Measurements from ENCODE around the gene PRRC2B.
"Not testable (repeated sequence)": the region's sequence is repeated elsewhere in the genome, so short reads cannot be mapped to it uniquely, and the experiment has no call there.

The PRRC2B gene

DNA sequence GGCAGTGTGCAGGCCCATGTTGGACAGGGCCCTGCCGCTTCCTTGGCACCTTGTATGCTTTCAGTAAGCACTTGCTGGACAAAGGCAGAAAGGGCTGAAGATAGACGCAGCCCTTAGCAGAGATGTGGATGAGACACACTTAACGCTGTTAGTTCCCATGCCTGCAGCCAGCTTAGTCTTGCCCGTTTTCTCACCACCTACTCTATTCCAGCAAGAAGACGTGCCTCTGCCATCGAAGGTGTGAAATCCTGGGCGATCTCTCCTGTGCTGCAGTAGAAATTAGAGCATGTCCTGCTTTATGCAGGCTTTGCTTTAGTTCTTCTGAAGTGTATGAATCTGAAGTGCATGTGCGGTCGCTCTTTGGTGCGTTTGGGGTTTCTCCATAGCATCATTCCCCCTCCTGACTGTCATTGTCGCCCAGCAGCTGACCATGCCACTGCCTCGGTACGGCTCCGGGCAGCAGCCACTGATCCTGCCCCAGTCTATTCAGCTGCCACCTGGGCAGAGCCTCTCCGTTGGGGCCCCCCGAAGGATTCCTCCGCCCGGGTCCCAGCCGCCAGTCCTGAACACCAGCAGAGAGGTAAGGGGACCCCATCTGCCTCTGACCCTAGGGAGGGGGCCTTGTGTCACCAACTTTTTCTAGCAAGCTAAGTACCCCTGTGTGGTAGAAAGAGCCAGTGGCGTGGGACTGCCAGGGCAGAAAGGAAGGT, 97.3 kb downstream of the PRRC2B start:
- no peak for DNase-seq

- no peak for DNase-seq
These were observed 98.2 kb downstream of the PRRC2B start for GRCh38 chr9:131492070-131492469.

GRCh38 chr9:131494296-131494870, 100.5 kb downstream of the PRRC2B start:
- no peak for DNase-seq

DNA sequence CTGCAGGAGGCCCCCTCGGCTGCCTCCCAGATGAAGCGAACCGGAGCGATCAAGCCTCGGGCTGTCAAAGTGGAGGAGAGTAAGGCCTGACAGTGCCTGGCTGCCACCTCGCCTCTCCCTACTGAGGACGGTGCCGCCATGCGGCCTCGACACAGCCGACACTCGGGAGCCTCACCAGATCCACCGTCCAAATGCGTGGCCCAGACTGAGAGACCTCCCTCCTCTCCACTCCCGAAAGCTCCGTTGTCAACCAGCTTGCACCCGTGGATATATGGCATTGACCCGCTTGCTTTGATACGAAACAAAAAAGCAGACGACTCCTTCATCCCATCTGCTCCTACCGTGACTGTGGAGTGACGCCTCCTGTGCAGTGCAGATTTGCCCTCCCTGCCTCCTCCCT, 101.9 kb downstream of the PRRC2B start:
- no peak for DNase-seq

- no peak for DNase-seq
These were observed 103.0 kb downstream of the PRRC2B start for GRCh38 chr9:131496844-131497405.

DNA sequence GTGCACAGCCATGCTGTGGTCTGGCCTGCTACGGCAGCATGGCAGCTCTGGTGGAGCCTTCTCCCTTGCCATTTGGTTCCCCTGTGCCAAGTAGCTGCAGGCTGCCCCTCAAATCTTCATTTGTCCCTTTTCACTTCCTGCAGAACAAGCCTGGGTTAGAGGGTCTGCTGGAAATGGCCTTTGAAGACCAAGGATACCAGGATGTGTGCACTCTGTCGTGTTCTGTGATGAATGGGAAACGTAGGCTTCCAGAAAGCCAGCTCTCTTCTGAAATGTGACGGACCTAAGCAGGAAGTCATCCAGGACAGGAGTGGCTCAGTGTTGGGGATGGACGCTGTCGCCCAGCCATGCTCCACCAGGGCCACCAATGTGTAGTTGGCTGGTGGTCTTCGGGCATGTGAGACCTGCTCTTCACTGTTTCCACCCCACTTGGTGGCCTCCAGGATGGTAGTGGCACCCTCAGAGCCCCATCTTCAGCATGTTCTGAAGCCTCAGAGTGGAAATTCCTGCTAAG, 105.4 kb downstream of the PRRC2B start:
- DNase-seq: no peak

DNA sequence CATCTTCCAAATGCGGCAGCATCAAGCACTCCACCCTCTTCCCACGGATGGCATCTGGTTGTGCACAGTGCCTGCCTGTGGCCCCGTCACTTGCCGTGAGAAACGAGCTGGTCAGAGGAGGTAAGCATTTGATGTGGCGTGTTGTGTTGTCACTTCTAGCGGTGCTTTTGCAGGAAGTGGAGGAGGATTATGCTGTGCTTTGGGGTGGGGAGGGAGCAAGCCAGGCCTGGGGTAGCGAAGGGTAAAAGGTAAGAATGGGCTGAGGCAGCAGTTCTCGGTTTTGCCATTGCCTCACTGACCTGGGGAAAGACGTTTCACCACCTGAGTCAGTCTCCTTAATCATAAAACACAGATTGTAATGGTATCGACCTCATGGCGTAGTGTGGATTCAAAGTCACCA, 106.5 kb downstream of the PRRC2B start:
- no peak for DNase-seq

DNA sequence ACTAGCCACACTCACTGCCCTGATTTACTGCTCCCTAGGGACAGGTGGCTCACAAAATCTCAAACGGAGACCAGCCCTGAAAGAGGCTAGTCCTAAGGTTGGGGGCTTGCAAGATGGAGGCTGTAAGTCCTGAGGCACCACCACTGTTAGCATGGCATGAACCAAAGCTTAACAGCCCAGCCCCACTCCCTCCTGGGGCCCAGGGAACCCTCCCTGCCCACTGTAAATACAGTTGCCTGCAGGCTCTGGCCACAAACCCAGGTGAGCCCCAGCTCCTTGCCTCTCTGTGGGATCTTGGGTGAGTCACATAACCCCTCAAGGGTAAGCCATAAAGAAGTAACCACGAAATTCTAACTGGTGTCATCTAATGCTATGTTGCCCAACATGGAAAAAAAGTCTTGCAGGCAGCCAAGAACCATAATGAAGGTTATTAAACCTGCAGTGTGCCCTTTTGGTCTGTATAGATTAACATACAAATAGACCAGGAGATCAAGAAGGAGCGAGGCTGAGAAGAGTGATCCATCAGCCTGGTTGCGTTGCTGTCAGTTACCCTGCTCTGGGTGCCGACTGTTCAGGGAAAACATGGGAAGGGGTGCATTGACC, 107.2 kb downstream of the PRRC2B start:
- peak; percentile 71 for DNase-seq

DNA sequence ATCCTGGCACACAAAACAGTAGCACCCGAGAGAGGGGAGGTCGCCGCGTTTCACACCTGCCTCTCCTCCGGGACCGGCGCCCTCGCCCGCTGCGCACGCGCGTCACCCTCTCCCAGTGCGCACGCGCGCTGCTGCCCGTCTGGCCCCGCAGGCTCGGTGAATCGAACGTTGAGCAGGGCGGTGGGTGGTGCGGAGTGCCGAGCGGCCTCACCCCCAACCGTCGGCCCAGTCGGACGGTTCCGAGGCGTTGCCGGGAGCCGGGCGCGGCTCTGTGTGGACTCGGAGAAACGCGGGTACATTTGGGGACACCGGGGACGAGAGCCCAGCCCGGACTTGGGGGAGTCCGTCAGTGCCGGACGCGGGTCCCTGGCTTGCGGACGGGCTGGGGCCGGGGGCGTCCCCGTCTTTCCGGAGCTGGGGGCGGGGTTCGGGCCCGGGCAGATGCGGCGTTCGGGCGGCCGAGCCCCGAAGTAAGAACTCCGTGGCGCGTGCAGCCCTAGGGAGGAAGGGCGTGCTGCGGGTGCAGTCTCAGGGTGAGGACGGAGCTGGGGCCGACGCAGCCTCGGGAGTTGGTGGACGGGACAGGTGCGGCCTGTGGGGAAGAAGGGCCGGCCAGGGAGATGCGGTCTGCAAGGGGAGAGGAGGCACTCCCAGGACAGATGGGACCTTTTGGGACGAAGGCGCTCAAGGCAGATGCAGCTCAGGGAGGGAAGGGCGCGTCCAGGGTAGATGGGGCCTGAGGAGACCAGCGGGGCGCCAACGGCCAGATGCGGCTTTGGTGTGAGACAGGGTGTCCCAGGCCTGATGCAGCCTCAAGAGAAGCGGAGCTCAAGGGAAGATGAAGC, 109.1 kb downstream of the PRRC2B start, which contains the start of gene POMT1:
POMT1 (plus strand) TSS at position 138 of the 845 bp plus-strand sequence. CDS start 1,301 bp downstream, outside the sequence.
- peak; percentile 78 for DNase-seq

DNA sequence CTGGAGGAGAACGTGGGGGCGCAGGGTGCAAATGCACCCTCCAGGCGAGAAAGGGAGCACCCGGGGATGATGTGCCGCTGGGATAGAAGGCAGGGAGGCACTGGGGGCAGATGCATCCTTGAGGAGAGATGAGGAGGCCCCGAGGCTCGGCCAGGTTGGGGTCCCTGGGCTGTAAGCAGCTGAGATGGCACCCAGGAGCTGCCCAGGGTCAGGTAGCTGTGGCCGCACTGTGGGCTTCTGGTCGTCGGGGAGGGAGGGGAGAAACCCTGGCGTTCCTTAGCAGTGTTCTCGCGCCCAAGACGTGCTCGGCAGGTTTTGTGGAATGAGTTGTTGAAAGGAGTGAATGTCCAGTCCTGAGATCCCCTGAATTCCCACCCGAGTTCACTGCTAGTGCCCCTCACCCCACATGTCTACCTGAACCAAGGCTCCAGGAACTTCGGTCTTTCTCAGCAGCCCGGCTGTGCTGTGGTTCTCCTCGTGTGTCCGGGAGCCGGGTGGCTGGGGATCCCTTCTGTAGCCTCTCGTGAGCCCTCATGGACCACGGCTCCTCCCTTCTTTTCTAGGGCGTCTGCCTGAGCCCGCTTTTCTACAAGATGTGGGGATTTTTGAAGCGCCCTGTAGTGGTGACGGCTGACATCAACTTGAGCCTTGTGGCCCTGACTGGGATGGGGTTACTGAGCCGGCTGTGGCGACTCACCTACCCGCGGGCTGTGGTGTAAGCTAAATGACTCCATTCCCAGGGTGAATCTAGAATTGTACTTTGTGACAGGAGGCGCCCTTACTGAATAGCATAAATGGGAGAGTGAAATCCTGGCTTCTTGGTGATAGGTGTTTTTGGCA, 110.0 kb downstream of the PRRC2B start:
- peak; percentile 16 for DNase-seq

- no peak for DNase-seq
These were observed 111.1 kb downstream of the PRRC2B start for GRCh38 chr9:131505012-131505411.

- no peak for DNase-seq
These were observed 117.5 kb downstream of the PRRC2B start for GRCh38 chr9:131511416-131511815.

GRCh38 chr9:131511880-131512279, 118.0 kb downstream of the PRRC2B start:
- DNase-seq: no peak

DNA sequence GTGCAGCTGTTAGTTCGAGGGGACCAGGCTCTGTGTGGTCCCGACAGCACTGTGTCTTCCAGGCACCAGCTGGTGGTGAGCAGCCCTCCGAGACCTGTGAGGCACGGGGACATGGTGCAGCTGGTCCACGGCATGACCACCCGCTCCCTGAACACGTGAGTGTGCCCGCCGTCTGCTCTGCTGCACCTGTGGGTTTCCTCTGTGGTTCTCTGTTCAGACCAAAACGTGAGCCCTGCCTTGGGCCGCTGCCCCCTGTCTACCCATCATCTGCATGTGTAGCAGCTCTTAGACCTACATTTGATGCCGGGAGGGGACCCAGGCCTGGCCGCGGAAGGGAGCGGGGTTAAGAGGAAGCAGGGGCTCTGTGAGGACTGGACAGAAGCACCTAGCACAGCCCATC, 119.3 kb downstream of the PRRC2B start:
- DNase-seq: no peak

- not testable (repeated sequence) for DNase-seq
These were observed 121.7 kb downstream of the PRRC2B start for GRCh38 chr9:131515559-131516031.

- DNase-seq: no peak
These were observed 122.2 kb downstream of the PRRC2B start for GRCh38 chr9:131516100-131516499.

- no peak for DNase-seq
These were observed 123.0 kb downstream of the PRRC2B start for GRCh38 chr9:131516930-131517329.

DNA sequence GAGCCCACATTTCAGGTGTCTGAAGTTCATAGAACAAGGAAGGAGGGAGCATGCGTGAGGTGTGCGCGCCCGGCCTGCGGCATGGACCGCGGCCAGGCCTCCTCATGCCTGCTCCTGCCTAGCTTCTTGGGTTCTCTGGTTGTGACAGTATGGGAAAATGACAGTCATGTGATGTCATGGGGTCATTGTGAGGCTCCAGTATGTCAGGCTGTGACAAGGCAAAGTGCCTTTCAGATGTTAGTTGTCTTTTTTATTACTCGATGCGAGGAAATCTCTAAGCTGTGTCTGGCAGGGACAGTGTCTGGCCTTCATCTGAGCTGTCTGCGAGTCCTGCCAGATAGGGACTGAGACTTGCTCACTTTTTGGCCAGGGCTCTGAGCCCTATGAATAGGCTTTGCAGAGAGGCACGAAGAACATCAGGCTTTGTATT, 123.9 kb downstream of the PRRC2B start:
- no peak for DNase-seq

- DNase-seq: no peak
These were observed 124.7 kb downstream of the PRRC2B start for GRCh38 chr9:131518553-131518952.

DNA sequence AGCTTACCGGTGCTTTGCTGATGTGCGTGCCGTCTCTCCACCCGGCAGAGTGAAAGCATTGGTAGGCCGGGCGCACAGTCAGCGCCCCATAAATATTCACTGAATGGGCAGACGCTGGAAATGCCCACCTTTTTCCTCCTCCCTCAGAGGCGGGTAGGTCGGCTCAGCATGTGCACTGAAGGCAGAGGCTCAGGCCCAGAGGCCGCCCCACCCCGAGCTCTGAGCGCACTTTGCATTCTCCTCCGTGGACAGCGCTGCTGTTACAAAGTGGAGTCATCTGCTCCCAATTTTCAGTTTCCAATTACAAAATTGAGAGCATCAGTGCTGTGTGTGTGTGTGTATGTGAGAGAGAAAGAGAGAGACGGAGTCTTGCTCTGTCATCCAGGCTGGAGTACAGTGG, 126.6 kb downstream of the PRRC2B start:
- DNase-seq: no peak

- DNase-seq: no peak
These were observed 127.3 kb downstream of the PRRC2B start for GRCh38 chr9:131521203-131521602.

DNA sequence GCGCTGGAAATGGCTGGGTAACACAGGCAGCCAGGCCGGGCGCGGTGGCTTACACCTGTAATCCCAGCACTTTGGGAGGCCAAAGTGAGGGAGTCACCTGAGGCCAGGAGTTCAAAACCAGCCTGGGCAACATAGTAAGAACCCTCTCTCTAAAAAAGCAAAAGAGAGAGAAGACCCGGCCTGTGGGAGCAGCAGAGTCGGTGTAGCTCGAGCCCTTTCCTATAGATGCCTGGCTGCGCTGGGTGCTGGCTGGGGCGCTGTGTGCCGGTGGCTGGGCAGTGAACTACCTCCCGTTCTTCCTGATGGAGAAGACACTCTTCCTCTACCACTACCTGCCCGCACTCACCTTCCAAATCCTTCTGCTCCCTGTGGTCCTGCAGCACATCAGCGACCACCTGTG, 127.9 kb downstream of the PRRC2B start:
- DNase-seq: no peak
